HG03558 (cell line): ENCODE data around the gene MAFG.

ENCODE experiments used
- ATAC-seq: cut with Tn5 transposase; IDR thresholded peaks from one replicate; pipeline ENCODE4 v1.9.1; 2021; ENCODE audit warnings: moderate number of reproducible peaks; ENCODE audit not compliant: unreplicated experiment; ENCODE audit errors: extremely low read depth

MAFG gene

DNA sequence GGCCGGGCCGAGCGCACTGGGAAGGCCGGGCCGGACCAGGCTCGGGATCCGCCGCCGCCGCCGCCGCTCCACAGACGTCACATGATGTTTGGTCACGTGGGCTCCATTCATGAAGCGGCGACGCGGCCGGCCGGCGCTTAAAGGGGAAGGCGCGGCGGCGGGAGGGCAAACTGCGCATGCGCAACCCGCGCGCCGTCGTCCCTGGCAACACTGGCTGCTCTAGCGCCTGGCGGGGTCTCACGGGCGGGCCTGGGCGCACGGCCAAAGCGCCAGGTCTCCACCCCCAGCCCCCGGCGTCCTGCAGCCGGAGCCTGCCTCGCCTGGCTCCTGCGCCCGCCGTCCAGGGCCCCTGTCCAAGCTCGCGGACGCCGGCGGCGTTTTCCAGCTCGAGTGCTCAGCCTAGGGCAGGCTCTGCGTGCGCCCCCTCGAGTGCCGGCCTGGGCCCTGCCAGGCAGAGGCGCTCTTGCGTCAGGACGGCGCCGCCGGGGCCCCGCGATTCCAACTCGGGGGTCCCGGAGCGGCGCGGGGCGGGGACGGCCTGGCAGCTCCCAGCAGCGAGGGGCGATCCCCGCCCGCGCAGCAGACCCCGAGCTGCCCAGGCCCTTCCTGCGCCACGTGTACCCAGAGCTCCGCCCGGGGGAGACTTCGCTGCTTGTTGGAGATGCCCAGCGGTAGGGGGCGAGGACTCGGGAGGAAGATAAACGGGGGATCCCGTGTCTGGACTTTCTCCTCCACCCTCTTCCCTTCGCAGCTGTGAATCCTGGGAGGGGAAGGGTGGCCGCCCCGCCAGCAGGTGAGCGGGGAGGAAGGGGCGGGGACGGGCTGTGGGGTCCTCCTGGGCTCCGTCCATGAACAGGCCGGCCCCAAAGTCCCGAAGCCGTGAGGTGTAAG, at the start of gene MAFG:
MAFG (minus strand) TSS at position 83 of the 891 bp plus-strand sequence. CDS start 4,550 bp downstream, outside the sequence.
- ATAC-seq = peak; percentile 33

- no peak for ATAC-seq
Observed at GRCh38 chr17:81976332-81977210, 49.0 kb upstream of the MAFG start.

GRCh38 chr17:81973432-81973831, 45.9 kb upstream of the MAFG start:
- no peak for ATAC-seq

- no peak for ATAC-seq
Observed at GRCh38 chr17:81968850-81969812, 41.6 kb upstream of the MAFG start.

DNA sequence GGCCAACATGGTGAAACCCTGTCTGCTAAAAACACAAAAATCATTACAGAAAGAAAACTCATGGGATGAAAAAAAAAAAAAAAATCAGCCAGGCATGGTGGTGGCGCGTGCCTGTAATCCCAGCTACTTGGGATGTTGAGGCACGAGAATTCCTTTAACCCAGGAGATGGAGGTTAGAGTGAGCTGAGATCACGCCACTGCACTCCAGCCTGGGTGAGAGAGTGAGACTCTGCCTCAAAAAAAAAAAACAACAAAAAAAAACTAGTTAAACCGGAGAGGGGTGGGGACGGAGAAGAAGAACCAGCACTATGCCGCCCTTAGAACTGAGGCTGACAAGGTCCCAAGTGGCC, 40.8 kb upstream of the MAFG start:
- no peak for ATAC-seq

- ATAC-seq = no peak
Observed at GRCh38 chr17:81967533-81968395, 40.2 kb upstream of the MAFG start.

GRCh38 chr17:81967244-81967532, 39.7 kb upstream of the MAFG start:
- ATAC-seq = no peak

- no peak for ATAC-seq
Observed at GRCh38 chr17:81966343-81967243, 39.1 kb upstream of the MAFG start.

GRCh38 chr17:81964081-81964849, 36.7 kb upstream of the MAFG start:
- ATAC-seq = no peak

DNA sequence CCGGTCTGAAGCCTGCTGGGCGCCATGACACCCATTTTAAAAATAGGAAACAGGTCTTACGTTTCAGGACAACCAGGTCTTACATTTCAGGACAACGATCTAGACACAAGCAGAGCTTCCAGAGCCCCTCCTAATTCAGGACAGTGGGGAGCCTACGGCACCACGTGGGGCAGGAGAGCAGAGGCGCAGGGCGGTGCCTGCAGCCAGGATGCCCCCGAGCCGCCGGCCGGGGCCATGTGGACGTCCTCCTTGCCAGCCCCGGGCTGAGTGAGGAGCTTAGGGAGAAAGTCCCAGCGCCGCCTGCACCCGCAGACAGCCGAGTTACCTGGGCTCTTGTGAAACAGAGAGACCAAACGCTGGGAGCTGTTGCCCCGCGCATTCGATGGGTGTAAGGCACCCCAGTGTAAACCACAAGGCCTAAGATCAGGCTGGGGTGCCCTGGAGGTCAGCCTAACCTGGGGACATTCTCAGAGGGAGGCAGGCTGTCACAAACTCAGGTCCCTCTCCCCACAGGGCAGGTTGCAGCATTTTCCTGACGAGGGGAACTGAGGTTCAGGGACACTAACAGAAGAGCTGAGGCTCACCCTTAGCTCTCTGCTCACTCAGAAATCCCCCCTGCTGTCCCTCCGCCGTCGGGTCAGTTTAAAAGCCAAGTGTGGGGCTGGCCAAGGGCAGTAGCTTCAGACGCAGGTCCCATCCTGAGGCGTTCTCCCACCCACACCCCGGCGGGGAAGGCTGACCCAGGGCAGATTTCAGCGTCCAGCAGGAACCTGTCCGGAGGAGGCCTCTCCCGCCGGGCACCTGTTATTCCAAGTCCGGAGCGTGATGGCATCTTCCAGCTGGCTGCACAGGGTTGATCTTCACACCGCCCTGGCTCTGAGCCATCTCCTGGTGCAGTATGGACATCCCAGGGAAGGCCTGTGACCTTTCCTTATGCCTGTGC, 35.2 kb upstream of the MAFG start:
- ATAC-seq = no peak

- ATAC-seq = no peak
Observed at GRCh38 chr17:81961521-81962498, 34.3 kb upstream of the MAFG start.

DNA sequence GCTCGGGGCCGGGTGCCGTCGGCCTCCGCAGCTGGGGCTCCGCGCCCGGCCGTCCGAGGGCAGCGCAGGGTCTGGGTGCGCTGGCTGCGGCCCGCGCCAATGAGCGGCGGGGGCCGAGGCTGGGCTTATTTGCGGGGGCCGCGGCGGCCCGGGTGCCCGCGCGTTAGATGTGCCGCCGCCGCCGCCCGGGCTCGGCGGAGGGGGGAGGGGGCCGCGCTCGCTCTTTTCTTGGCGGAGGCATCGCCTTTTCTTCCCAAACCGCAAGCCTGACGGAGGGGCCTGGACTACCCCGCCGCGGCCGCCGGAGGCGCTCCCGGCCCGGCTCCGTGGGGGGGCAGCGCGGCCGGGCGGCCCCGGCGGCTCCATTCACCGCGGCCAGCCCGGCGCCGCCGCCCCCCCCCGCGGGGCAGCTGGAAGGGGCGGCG, 33.6 kb upstream of the MAFG start, which contains the start of gene NOTUM:
NOTUM (minus strand) TSS at position 101 of the 425 bp plus-strand sequence. CDS start 278 bp downstream, outside the sequence.
- no peak for ATAC-seq

GRCh38 chr17:81960130-81960958, 32.8 kb upstream of the MAFG start:
- ATAC-seq = no peak

DNA sequence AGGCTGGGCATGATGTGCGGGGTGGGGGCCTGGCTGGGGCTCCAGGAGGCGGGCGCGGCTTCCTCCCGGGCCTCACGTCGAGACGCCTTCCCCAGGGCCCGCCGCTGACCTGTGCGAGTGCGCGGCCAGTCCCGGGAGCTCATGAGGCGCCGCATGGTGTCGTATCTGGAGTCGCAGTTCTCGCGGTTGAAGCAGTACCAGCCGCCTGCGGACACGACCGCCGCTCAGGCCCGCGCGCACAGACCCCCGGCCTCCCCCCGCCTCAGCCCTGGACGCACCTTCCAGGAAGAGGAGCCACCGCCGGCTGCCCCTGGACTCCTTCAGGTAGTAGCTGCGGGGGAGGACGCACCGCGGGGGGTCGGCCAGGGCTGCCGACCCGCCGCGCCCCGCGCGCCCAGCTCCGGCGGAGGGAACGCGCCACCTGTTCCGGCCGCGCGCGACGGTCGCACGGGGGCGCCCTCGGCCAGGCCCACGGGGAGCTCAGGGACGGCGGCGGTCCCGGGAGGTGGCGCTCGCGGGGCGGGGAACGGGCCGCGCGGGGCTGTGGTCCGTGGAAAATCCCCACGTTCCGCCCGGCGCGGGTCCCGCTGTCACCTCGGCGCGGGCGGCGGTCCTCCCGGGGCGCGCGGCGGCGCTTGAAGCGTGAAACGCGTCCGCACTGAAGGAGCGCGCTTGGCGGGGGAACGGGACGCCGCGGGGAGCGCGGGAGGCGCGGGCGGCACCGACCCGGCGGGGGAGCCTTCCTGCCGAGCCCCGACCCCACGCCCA, 32.0 kb upstream of the MAFG start:
- no peak for ATAC-seq
